Measurements from ENCODE around the gene CAPN2.

The CAPN2 gene

DNA sequence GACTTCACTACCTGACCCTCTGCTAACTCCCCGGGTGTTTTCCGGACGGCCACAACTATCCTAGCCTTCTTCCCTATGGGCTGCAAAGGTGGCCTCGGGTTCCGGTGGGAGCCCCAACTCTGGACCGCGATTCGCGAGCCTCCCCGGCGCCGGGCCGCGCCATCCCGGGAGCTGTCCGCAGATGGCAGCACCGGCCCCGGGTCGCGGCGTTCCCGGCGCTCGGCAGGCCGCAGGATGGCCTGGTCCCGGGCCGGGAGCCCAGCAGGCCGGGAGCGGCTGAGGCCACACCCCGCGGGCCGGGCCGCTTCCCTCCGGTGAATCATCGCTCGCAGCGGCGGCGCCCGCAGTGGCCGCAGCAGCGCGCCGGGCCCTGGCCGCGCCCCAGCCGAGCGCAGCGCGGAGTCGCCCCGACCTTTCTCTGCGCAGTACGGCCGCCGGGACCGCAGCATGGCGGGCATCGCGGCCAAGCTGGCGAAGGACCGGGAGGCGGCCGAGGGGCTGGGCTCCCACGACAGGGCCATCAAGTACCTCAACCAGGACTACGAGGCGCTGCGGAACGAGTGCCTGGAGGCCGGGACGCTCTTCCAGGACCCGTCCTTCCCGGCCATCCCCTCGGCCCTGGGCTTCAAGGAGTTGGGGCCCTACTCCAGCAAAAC, at the start of gene CAPN2 (continued):
- TF ChIP-seq, protein P1, sequence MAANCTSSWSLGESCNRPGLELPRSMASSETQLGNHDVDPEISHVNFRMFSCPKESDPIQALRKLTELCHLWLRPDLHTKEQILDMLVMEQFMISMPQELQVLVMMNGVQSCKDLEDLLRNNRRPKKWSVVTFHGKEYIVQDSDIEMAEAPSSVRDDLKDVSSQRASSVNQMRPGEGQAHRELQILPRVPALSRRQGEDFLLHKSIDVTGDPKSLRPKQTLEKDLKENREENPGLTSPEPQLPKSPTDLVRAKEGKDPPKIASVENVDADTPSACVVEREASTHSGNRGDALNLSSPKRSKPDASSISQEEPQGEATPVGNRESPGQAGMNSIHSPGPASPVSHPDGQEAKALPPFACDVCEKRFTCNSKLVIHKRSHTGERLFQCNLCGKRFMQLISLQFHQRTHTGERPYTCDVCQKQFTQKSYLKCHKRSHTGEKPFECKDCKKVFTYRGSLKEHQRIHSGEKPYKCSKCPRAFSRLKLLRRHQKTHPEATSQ (tag by site-specific recombination; IDR thresholded peaks at IDR 0.05) = peak; percentile 88; the same call in 1 of the 2 replicates
- no peak for TF ChIP-seq ZNF530 (tag by site-specific recombination; IDR thresholded peaks at IDR 0.05; ENCODE audit: low read depth)
- 0 out of 2 replicates have a peak, but pooled peaks have one; percentile 47 for TF ChIP-seq ZNF600 (tag by site-specific recombination; IDR thresholded peaks at IDR 0.05)
- TF ChIP-seq ZNF747 (tag by site-specific recombination; IDR thresholded peaks at IDR 0.05) = no peak
- TF ChIP-seq OVOL3 (tag by site-specific recombination; IDR thresholded peaks at IDR 0.05) = no peak
- peak; percentile 94 for TF ChIP-seq ZNF660 (tag by site-specific recombination; IDR thresholded peaks at IDR 0.05)
- TF ChIP-seq ZNF140 (tag by site-specific recombination; IDR thresholded peaks at IDR 0.05) = no peak
- no peak for TF ChIP-seq ZNF280C (tag by site-specific recombination; IDR thresholded peaks at IDR 0.05)
- TF ChIP-seq ZNF24 (tag by site-specific recombination; IDR thresholded peaks at IDR 0.05) = peak; percentile 14; the same call in 1 of the 2 replicates
- no peak; the same call in 1 of the 2 replicates for TF ChIP-seq MZF1 (tag by site-specific recombination; IDR thresholded peaks at IDR 0.05; ENCODE audit: borderline replicate concordance)
- no peak for TF ChIP-seq ZNF16 (tag by site-specific recombination; IDR thresholded peaks at IDR 0.05; ENCODE audit: low read depth)
- TF ChIP-seq ZNF548 (tag by site-specific recombination; IDR thresholded peaks at IDR 0.05) = no peak
- TF ChIP-seq ZNF18 (tag by site-specific recombination; IDR thresholded peaks at IDR 0.05) = no peak
- peak; percentile 42; the same call in 1 of the 2 replicates for TF ChIP-seq KLF10 (tag by site-specific recombination; IDR thresholded peaks at IDR 0.05)
- no peak for TF ChIP-seq ZNF48 (tag by site-specific recombination; IDR thresholded peaks at IDR 0.05)
- TF ChIP-seq YY1 (tag by site-specific recombination; IDR thresholded peaks at IDR 0.05) = peak; percentile 83
- TF ChIP-seq WT1 (tag by site-specific recombination; IDR thresholded peaks at IDR 0.05) = no peak; the same call in 1 of the 2 replicates
- TF ChIP-seq ZNF488 (tag by site-specific recombination; IDR thresholded peaks at IDR 0.05) = 0 out of 2 replicates have a peak, but pooled peaks have one; percentile 3
- TF ChIP-seq ZNF473 (tag by site-specific recombination; IDR thresholded peaks at IDR 0.05) = no peak
- TF ChIP-seq ZBTB7A (tag by site-specific recombination; IDR thresholded peaks at IDR 0.05; ENCODE audit: low read depth) = peak; percentile 78
- no peak for TF ChIP-seq ZNF112 (tag by site-specific recombination; IDR thresholded peaks at IDR 0.05)
- TF ChIP-seq, protein P2, sequence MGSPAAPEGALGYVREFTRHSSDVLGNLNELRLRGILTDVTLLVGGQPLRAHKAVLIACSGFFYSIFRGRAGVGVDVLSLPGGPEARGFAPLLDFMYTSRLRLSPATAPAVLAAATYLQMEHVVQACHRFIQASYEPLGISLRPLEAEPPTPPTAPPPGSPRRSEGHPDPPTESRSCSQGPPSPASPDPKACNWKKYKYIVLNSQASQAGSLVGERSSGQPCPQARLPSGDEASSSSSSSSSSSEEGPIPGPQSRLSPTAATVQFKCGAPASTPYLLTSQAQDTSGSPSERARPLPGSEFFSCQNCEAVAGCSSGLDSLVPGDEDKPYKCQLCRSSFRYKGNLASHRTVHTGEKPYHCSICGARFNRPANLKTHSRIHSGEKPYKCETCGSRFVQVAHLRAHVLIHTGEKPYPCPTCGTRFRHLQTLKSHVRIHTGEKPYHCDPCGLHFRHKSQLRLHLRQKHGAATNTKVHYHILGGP (tag by site-specific recombination; IDR thresholded peaks at IDR 0.05) = no peak
- TF ChIP-seq GLI2 (tag by site-specific recombination; IDR thresholded peaks at IDR 0.05; ENCODE audit: borderline replicate concordance, low read depth) = no peak
- TF ChIP-seq, protein P3, sequence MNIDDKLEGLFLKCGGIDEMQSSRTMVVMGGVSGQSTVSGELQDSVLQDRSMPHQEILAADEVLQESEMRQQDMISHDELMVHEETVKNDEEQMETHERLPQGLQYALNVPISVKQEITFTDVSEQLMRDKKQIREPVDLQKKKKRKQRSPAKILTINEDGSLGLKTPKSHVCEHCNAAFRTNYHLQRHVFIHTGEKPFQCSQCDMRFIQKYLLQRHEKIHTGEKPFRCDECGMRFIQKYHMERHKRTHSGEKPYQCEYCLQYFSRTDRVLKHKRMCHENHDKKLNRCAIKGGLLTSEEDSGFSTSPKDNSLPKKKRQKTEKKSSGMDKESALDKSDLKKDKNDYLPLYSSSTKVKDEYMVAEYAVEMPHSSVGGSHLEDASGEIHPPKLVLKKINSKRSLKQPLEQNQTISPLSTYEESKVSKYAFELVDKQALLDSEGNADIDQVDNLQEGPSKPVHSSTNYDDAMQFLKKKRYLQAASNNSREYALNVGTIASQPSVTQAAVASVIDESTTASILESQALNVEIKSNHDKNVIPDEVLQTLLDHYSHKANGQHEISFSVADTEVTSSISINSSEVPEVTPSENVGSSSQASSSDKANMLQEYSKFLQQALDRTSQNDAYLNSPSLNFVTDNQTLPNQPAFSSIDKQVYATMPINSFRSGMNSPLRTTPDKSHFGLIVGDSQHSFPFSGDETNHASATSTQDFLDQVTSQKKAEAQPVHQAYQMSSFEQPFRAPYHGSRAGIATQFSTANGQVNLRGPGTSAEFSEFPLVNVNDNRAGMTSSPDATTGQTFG (tag by site-specific recombination; IDR thresholded peaks at IDR 0.05; ENCODE audit: borderline replicate concordance) = no peak
- TF ChIP-seq ZBTB17 (tag by site-specific recombination; IDR thresholded peaks at IDR 0.05) = peak; percentile 85
- TF ChIP-seq, protein P4, sequence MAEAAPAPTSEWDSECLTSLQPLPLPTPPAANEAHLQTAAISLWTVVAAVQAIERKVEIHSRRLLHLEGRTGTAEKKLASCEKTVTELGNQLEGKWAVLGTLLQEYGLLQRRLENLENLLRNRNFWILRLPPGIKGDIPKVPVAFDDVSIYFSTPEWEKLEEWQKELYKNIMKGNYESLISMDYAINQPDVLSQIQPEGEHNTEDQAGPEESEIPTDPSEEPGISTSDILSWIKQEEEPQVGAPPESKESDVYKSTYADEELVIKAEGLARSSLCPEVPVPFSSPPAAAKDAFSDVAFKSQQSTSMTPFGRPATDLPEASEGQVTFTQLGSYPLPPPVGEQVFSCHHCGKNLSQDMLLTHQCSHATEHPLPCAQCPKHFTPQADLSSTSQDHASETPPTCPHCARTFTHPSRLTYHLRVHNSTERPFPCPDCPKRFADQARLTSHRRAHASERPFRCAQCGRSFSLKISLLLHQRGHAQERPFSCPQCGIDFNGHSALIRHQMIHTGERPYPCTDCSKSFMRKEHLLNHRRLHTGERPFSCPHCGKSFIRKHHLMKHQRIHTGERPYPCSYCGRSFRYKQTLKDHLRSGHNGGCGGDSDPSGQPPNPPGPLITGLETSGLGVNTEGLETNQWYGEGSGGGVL (tag by site-specific recombination; IDR thresholded peaks at IDR 0.05) = no peak
- no peak for TF ChIP-seq ZNF426 (tag by site-specific recombination; IDR thresholded peaks at IDR 0.05)
- no peak for TF ChIP-seq ZNF521 (tag by site-specific recombination; IDR thresholded peaks at IDR 0.05)

Data from HEK293 (cell line).